Measurements from ENCODE around the gene AURKAIP1. TPM values are rescaled to one million over a fixed set of nuclear protein-coding genes. Genes with fewer than 3 reads are reported as not detected.

Gene AURKAIP1
- total and polyA plus RNA-seq, 2 of the 13 experiments (the other 11 are each of a cell fraction or from before 2014, with no cell fraction given), result 69.5 to 175 TPM

- TF ChIP-seq ZNF609 (CRISPR knock-in tag; IDR thresholded peaks at IDR 0.05; ENCODE audit: borderline replicate concordance), result no peak
- TF ChIP-seq ZNF382 (CRISPR knock-in tag; IDR thresholded peaks at IDR 0.05; ENCODE audit: borderline replicate concordance), result no peak
- peak; percentile 23; the same call in 1 of the 2 replicates for TF ChIP-seq KDM3A (CRISPR knock-in tag; IDR thresholded peaks at IDR 0.05; ENCODE audit: low read depth)
- TF ChIP-seq ZNF276 (CRISPR knock-in tag; IDR thresholded peaks at IDR 0.05; ENCODE audit: low read depth), result no peak
- 0 out of 2 replicates have a peak, but pooled peaks have one; percentile 43 for TF ChIP-seq TP53 (CRISPR knock-in tag; conservative IDR thresholded peaks at IDR 0.05)
- TF ChIP-seq GATAD2A (CRISPR knock-in tag; IDR thresholded peaks at IDR 0.05), result no peak
- no peak for TF ChIP-seq ZNF577 (CRISPR knock-in tag; IDR thresholded peaks at IDR 0.05; ENCODE audit: borderline replicate concordance, low read depth)
- TF ChIP-seq ZUFSP (CRISPR knock-in tag; IDR thresholded peaks at IDR 0.05; ENCODE audit: borderline replicate concordance), result no peak
- 0 out of 2 replicates have a peak, but pooled peaks have one; percentile 45 for TF ChIP-seq ZNF501 (CRISPR knock-in tag; IDR thresholded peaks at IDR 0.05)
- no peak for TF ChIP-seq MNT (IDR thresholded peaks at IDR 0.05)
- TF ChIP-seq ZBTB33 (CRISPR knock-in tag; IDR thresholded peaks at IDR 0.05), result peak; percentile 67
- peak; percentile 57 for TF ChIP-seq ZC3H13 (CRISPR knock-in tag; IDR thresholded peaks at IDR 0.05)
These were observed 3.0 kb downstream of the AURKAIP1 start (continued) for GRCh38 chr1:1371746-1372711.
